SKM-1 (cell line): ENCODE data around the gene ABR.
"Not testable (repeated sequence)": the region's sequence is repeated elsewhere in the genome, so short reads cannot be mapped to it uniquely, and the experiment has no call there.

Experiments
- DNase-seq: peaks from one replicate; lab custom pipeline; 2025; ENCODE audit not compliant: unreplicated experiment; lab: John Stamatoyannopoulos, UW

Gene ABR

DNA sequence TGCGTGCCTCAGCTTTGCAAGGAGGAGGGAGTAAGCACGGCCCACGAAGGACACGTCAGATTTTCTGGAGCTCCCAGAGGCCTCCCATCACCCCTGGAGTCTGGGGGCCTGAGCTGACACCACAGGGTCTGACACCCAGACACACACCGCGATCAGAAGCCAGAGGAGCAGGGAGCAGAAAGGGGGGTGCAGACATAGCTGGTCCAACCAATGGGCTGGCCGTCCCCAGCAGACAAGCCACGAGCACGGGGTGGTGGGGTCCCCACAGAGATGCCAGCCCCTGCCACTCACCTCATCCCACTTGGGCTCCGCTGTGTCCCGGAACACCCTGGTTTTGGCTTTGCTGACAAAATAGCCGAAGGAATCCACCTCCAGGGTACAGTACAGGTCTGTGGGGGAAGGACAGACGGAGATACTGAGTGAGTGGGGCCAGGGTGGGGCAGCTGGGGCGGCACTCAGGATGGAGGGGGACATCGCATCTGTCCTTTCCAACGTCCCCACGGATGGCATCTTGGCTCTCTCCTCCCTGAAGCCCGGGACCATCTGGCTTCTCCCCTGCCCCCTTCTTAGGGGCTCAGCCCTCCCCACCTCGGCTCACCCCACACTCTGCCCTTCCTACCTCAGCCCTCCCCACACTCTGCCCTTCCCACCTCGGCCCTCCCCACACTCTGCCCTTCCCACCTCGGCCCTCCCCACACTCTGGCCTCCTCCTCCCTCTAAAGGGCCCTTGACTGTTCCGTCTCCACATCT is 129.4 kb downstream of the ABR start:
- no peak for DNase-seq

DNA sequence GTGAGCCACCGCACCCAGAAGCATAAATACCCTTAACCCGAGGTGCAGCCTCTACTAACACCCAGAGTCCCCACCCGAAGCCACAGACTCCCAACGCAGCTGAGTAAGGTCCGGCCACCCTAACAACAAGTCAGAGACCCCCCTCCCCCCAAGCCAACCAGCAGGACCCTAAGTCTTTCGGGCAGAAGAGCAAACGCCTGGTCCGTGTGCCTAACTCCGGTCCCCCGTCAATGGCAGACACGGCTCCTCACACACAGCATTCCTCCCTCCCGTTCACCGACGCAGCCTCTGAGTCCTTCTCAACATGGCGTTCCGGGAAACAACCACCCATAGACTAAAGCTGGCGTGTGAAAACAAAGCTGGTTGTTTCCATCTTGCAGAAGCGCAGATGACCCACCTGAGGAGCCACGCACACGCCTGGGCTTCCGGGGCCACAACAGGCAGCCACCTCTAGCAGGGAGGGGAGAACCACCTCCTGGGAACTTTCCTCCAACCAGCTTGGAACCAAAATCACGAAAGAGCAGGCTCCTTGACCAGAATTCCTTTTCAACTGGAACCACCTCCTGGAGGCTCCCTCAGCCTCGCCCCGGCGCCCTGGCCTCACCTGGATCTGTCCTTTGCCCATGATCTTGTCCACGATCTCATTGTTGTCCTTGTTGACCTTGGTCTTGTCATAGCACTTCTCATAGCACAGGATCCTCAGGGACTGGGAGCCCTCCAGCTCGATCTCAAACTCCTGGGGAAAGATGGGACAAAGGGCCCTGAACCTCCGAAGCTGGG is 130.1 kb downstream of the ABR start:
- no peak for DNase-seq

DNA sequence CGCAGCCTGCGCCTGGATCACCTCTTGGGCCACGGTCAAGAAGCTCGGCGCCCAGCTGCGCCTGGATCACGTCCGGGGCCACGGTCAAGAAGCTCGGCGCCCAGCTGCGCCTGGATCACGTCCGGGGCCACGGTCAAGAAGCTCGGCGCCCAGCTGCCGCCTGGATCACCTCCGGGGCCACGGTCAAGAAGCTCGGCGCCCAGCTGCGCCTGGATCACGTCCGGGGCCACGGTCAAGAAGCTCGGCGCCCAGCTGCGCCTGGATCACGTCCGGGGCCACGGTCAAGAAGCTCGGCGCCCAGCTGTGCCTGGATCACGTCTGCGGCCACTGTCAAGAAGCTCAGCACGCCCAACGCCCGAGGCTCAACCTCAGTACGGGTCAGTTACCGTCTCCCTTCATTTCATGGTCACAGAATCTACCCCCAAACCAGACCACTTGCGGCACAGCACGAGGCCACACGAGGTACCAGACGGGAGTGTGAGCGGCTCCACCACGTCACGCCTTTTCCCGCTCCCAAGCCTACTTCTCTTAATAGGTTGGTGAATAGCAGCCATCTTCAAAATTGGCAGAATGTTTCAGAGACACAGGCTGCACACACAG is 131.2 kb downstream of the ABR start:
- DNase-seq: not testable (repeated sequence)

DNA sequence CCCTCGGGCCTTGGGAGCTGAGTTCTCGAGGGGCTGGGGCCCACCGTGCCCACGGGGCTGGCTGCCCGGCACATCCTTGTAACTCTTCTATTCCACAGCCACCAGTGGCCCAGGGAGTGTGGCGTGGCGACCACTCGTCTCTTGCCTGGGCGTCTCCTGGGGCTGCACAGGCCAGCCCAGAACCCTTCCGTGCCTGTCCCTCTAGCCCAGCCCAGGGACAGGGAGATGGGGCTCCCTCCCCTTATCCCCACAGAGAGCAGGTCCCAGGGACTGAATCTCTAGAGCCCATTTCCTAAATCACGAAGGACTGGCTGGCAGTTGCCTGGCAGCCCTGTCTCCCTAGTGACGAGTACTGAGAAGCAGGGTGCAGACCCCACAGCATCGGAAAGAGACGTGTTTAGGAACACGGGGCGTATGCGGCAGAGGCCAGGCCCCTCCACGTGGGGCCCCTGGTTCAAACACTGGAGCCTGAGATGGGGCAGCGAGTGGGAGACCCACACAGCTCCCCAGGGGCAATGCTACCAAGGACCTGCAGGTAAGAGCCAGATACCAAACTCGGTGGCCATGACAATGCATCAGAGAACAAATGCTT is 131.8 kb downstream of the ABR start:
- no peak for DNase-seq

- no peak for DNase-seq
Observed at GRCh38 chr17:1047177-1047878, 132.5 kb downstream of the ABR start.

- DNase-seq: no peak
Observed at GRCh38 chr17:1045456-1045855, 134.3 kb downstream of the ABR start.

DNA sequence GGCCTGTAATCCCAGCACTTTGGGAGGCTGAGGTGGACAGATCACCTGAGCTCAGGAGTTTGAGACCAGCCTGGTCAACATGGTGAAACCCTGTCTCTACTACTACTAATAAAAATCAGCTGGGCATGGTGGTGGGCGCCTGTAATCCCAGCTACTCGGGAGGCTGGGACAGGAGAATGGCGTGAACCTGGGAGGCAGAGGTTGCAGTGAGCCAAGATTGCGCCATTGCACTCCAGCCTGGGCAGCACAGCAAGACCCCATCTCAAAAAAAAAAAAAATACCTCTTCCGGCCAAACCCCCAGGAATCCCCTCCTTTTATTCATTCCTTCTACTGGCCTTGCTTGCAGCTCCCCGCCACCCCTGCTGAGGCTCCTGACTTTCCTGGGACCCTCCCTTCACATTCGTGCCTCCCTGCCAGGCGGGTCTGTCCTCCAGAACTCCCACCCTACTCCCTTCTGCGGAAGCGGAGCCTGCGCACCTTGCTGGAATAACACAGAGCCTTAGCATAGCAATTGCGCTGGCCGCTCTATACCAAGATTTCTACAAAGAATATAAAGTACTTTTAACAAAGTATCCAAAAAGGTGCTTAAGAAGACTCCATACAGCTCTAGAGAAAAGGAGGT is 135.3 kb downstream of the ABR start:
- not testable (repeated sequence) for DNase-seq

DNA sequence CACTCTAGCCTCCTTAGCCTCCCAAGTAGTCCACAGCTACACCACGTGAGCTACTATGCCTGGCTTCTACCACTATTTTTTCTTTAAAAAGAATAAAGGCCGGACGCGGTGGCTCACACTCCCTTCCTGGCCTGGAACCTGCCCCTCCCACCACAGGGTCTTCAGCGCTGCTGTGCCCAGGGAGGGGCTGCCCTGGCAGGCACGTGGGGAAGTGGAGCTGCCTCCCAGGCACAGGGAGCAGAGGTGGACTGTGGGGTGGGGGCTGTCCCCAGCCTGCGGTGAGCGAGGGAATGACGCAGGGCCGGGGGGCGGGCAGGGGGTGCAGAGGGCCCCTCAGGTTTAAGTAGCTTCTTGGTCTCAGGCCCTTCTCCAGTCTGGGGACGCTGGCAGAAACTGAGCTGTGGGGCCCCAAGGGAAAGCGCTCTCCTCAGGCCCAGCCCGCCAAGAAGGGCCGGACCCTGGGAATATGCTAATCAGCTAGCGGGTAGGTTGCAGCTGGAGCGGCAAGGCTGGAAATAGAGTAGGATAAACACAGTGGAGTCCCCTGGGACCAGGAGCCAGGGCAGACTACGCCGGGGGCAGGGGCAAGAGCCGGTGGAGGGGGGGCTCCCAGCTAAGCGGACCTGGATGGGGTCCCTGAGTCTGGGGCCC is 136.1 kb downstream of the ABR start:
- no peak for DNase-seq

DNA sequence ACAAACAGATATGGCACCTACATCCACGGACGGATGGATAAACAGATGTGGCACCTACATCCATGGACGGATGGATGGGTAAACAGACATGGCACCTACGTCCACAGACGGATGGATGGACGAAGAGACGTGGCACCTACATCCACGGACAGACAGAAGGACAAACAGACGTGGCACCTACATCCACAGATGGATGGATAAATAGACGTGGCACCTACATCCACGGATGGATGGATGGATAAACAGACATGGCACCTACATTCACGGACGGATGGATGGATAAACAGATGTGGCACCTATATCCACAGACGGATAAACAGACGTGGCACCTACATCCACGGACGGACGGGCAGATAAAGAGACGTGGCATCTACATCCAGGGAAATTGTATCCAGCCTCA is 137.3 kb downstream of the ABR start:
- DNase-seq: no peak

- no peak for DNase-seq
Observed at GRCh38 chr17:1041746-1042145, 138.0 kb downstream of the ABR start.

- no peak for DNase-seq
Observed at GRCh38 chr17:1040216-1040600, 139.6 kb downstream of the ABR start.

- DNase-seq: no peak
Observed at GRCh38 chr17:1039511-1040215, 140.1 kb downstream of the ABR start.

DNA sequence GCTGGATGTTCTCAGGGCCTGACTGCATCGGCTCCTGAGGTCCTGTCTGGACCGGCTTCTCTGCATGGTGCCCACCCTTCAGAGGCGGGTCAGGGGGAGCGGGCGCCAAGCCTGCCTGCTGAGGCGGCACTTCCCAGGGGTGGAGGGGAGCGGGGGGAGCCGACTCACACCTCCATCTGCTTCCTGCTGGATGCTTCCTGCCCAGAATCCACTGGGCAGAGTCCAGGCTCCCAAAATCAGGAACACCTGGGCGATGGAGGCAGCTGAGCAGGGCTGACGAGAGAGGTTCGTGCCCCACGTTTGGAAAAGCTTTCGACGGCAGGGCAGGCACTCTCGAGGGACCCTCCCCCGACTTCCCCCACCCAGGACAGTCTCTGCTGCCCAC is 140.7 kb downstream of the ABR start:
- no peak for DNase-seq

DNA sequence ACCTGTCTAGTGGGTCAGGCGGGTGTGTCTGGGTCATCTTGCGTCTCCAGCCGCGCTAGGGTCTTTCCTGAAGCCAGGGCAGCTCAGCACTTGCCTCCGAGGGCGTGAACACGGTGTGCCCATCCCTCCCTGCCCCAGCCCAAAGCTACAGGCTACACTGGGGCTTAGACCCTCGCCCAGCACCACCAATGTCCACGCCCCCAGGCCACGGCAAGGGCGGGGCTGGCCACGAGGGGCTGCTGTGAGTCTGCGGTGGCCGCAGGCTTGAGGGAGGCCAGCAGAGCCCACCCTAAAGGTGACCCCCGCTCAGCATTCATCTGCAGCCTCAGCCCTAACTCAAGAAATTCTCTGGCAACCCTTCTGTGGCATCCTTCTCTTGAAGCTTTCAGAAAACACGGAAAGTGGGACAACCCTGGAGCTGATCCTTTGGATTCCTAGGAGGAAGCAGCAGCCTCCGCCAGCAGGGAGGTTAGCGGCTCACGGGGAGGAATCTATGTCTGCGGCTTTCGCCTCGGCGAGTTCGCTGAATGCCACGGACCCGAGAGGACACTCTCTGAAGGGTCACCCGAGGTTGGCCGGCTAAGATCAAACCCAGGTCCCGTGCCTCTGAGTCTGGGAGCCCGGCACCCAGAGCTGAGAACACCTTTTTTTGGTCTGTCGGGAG is 141.2 kb downstream of the ABR start:
- no peak for DNase-seq

GRCh38 chr17:1037238-1037879 is 142.4 kb downstream of the ABR start:
- DNase-seq: no peak

- DNase-seq: no peak
Observed at GRCh38 chr17:1036845-1037237, 142.9 kb downstream of the ABR start.

GRCh38 chr17:1036171-1036844 is 143.5 kb downstream of the ABR start:
- DNase-seq: no peak

- DNase-seq: no peak
Observed at GRCh38 chr17:1035546-1036170, 144.1 kb downstream of the ABR start.
